ENCODE data around the gene GAREM2.

Gene GAREM2

GRCh38 chr2:26187537-26188104 is 14.7 kb downstream of the GAREM2 start:
- no peak for DNase-seq (ENCODE audit: low read depth)

DNA sequence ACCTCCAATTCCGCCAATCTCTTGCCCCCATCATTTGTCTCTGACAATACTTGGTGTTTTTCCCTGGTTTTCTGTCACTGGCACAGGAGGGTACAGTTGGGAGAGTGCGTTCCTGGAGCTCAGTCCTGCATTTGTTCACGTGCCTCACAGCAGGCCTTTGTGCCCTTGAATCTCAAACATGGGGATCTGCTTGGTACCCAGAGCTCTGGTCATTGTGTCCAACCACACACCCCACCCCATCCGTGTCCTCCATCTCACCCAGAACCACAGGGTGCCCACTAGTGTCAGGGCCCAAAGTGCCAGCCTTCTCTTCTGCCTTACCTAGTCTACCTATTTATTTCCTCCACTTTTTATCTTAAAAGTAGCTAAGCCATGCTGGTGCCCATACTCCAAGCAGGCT is 16.2 kb downstream of the GAREM2 start:
- DNase-seq (ENCODE audit: low read depth): no peak

GRCh38 chr2:26189751-26190150 is 16.9 kb downstream of the GAREM2 start:
- DNase-seq (ENCODE audit: low read depth): no peak

DNA sequence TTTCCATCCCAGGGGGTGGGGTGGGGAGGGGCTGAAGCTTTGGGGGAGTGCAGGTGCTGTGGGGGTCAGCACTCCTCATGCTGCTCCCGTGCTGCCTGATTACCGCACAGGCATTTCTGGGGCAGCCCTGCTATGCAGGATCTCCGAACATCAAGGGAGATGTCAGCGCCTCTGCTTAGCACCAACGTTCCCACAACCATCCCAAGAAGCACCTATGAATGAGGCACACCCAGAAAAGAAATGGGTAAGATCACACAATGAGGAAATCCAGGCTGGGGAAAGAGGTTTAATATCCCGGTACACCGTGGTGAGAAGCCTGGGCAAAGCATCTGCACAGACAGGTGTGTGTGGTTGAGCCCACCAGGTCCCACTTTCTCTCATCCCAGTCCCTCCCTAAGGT is 17.5 kb downstream of the GAREM2 start:
- DNase-seq (ENCODE audit: low read depth): no peak

- no peak for DNase-seq (ENCODE audit: low read depth)
Observed at GRCh38 chr2:26191316-26192159, 18.6 kb downstream of the GAREM2 start.

DNA sequence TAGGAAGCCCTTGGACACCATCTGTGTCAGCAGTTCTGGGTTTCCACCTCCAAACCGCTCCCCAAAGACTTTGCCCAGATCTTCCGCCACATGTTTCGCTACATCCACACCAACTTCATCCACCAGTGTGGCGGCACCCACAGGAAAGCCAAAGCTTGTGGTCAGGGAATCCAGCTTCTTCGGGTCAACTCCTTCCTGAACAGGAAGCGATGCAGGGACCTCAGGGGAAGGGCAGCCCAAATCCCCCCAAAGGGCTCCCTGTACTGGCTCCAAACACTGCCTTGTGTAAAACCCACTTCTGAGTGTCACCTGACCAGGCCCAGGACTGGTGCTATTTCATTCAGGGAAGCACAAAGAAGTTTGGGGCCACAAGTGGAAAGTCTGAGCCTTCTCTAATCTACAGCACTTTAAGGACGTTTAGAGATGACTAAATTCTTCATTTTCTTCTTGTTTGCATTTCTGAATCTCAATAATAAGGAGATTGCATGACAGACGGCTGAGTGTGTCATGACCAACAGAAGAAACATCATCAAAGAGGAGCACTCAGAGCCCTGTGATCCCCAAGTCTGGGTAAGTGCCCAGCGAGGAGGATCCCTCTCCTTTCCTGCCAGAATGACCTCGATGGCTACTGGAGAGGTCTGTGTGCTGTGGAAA is 20.8 kb downstream of the GAREM2 start:
- DNase-seq (ENCODE audit: low read depth): peak; percentile 62

- no peak for DNase-seq (ENCODE audit: low read depth)
Observed at GRCh38 chr2:26195040-26195984, 22.4 kb downstream of the GAREM2 start.

GRCh38 chr2:26196683-26197418 is 24.0 kb downstream of the GAREM2 start:
- DNase-seq (ENCODE audit: low read depth): no peak

DNA sequence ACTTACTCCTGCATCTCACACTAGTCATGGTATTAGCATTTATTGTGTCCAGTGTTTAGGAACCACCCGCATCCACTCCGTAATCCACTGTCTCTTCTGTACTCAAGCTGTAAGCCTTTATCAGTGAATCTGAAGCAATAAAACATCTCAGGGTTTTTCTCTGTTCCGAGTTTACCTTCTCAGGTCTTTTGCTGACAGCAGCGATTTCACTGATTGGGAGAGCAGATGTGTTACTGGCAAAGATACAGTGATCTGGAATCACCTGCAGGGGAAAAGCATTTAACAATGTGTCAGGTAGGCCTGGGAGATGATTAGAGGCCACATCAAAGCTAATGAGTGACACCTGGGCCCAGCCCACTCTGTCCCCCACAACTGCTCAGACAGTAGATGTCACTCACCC is 24.6 kb downstream of the GAREM2 start:
- DNase-seq (ENCODE audit: low read depth): no peak

GRCh38 chr2:26202981-26203490 is 30.1 kb downstream of the GAREM2 start:
- no peak for DNase-seq (ENCODE audit: low read depth)

DNA sequence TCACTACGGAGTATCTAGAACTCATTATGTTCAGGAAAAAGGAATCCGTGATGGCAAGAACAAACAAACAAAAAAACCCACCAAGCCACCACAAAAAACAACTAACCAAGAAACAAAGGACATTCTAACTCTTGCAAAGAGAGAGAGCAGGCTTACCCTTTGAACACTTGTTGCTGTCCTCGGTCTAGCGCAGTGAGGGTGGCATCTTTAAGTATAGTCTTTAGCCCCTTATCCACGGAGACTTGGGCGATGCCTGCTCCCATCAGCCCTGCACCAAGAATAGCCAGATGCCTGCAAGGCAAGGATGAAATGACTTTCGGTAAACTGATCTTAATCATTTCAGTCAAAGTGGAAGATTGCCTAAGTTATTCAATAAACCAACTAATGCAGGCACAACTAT is 31.0 kb downstream of the GAREM2 start:
- no peak for DNase-seq (ENCODE audit: low read depth)

- no peak for DNase-seq (ENCODE audit: low read depth)
Observed at GRCh38 chr2:26212011-26212410, 39.1 kb downstream of the GAREM2 start.

GRCh38 chr2:26214759-26215158 is 41.9 kb downstream of the GAREM2 start:
- DNase-seq (ENCODE audit: low read depth): no peak

GRCh38 chr2:26215833-26216232 is 42.9 kb downstream of the GAREM2 start:
- no peak for DNase-seq (ENCODE audit: low read depth)

- DNase-seq (ENCODE audit: low read depth): no peak
Observed at GRCh38 chr2:26216587-26216986, 43.7 kb downstream of the GAREM2 start.

- DNase-seq (ENCODE audit: low read depth): no peak
Observed at GRCh38 chr2:26217720-26218119, 44.8 kb downstream of the GAREM2 start.

- no peak for DNase-seq (ENCODE audit: low read depth)
Observed at GRCh38 chr2:26223018-26223417, 50.1 kb downstream of the GAREM2 start.

GRCh38 chr2:26224095-26224494 is 51.2 kb downstream of the GAREM2 start:
- no peak for DNase-seq (ENCODE audit: low read depth)

DNA sequence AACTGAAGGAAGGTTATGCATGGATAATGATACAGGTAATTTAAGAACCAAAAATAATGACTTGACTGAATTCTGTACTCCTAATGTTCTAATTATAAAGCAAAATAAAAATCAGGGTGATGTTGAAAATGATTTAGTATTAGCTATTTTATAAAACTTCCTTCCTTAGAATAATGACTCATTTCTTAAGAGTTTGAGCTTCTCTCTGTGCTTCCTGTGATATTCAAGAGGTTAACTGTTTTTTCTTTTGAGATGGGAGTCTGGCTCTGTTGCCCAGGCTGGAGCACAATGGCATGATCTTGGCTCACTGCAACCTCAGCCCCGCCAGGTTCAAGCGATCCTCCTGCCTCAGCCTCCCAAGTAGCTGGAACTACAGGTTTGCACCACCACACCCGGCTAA is 56.7 kb downstream of the GAREM2 start:
- DNase-seq (ENCODE audit: low read depth): no peak

DNA sequence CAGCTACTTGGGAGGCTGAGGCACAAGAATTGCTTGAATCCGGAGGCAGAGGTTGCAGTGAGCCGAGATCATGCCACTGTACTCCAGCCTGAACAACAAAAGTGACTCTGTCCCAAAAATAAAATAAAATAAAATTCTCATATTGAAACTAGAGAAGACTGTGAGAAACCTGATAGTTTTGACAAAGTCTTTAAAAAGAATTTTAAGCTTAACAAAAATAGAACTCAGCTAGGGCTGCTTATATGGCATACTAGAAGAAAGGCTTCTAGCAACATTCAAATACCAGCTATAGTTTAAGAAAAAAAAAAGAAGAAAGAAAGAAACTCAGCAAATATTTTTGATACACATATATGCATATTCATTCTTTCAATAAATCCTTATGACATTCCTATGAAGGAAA is 57.9 kb downstream of the GAREM2 start:
- no peak for DNase-seq (ENCODE audit: low read depth)

- DNase-seq (ENCODE audit: low read depth): no peak
Observed at GRCh38 chr2:26235089-26235488, 62.2 kb downstream of the GAREM2 start.

Data from stromal cell of bone marrow (primary cell).